GM12878 (cell line): ENCODE data around the gene PRKCG.

Experiments used
- CEBPB ChIP-seq, 2 experiments: fragments of 150-350 bp in 1 of 2; IDR thresholded peaks; 2 replicates each; pipeline ENCODE4 v1.6.1; 2012 to 2014; ENCODE audit warnings: low read depth in 2 of 2, low read length in 2 of 2, borderline replicate concordance in 1 of 2, inconsistent platforms in 1 of 2
- CHD2 ChIP-seq: IDR thresholded peaks from 2 replicates; pipeline ENCODE4 v1.6.1; 2011; ENCODE audit warnings: low read depth, low read length, improper control_type of control experiment, borderline replicate concordance
- CREB1 ChIP-seq: IDR thresholded peaks from 2 replicates; pipeline ENCODE4 v1.6.1; 2012; ENCODE audit warnings: low read depth, mild to moderate bottlenecking, inconsistent platforms
- CTCF ChIP-seq, 3 experiments: IDR thresholded peaks in 2 of 3; conservative IDR thresholded peaks in 1 of 3; 2 replicates each; pipeline ENCODE4 v1.5.1; 2011; ENCODE audit warnings: low read depth in 3 of 3, low read length in 3 of 3, mild to moderate bottlenecking in 3 of 3, control low read depth in 2 of 3, moderate library complexity in 2 of 3, inconsistent platforms in 1 of 3, mixed read lengths in 1 of 3; ENCODE audit not compliant: control insufficient read depth in 2 of 3, insufficient read depth in 1 of 3; ENCODE audit errors: extremely low read depth in 1 of 3
- FOXM1 ChIP-seq: IDR thresholded peaks from 2 replicates; pipeline ENCODE4 v1.6.1; 2012; ENCODE audit warnings: low read depth, mild to moderate bottlenecking, inconsistent platforms, low read length, moderate library complexity
- RAD51 ChIP-seq: fragments of 450-650 bp; IDR thresholded peaks from 2 replicates; pipeline ENCODE4 v1.6.1; 2016; ENCODE audit warnings: moderate library complexity, mild to moderate bottlenecking, inconsistent platforms
- RELA ChIP-seq: fragments of 450-650 bp; IDR thresholded peaks from 2 replicates; pipeline ENCODE4 v1.8.0; 2014; ENCODE audit warnings: borderline replicate concordance; ENCODE audit not compliant: partially characterized antibody
- STAT3 ChIP-seq: IDR thresholded peaks from 2 replicates; pipeline ENCODE4 v1.6.1; 2011; ENCODE audit warnings: low read depth, low read length, improper control_type of control experiment
- TCF7 ChIP-seq: IDR thresholded peaks from 2 replicates; pipeline ENCODE4 v1.6.1; 2014; ENCODE audit warnings: antibody characterized with exemption, borderline replicate concordance
- YBX1 ChIP-seq: fragments of 450-650 bp; IDR thresholded peaks from 2 replicates; pipeline ENCODE4 v1.6.1; 2016; ENCODE audit warnings: antibody characterized with exemption
- ZZZ3 ChIP-seq: IDR thresholded peaks from 2 replicates; pipeline ENCODE4 v1.6.1; 2011; ENCODE audit warnings: low read depth; ENCODE audit not compliant: control insufficient read depth, insufficient read length

- TF ChIP-seq STAT3 (no peak), ZZZ3 (no peak), FOXM1 (no peak), YBX1 (no peak), RELA (no peak), CEBPB (IDR thresholded peaks at IDR 0.05; ENCODE audit: borderline replicate concordance in 1 of 2, low read depth in 2 of 2, low read length in 2 of 2) (no peak), TCF7 (no peak), CHD2 (no peak), CTCF (IDR thresholded peaks at IDR 0.05 in 2 of 3, conservative IDR thresholded peaks at IDR 0.05 in 1 of 3; ENCODE audit: control insufficient read depth in 2 of 3, extremely low read depth in 1 of 3, insufficient read depth in 1 of 3, low read depth in 3 of 3, low read length in 3 of 3) (no peak), RAD51 (no peak), CREB1 (no peak)
Measured at GRCh38 chr19:53951947-53952346, 70.0 kb downstream of the PRKCG start.
